Parietal lobe (tissue), 2 donors: ENCODE results near the gene ILF3. TPM values are rescaled to one million over a fixed set of nuclear protein-coding genes. Genes with fewer than 3 reads are reported as not detected.

Experiments
- small RNA-seq: library from RNA; depleted of rRNA; stranded (forward); fragments of <200 nt; gene quantifications from one replicate; pipeline ENCODE3, GENCODE V24; 2014; ENCODE audit warnings: low replicate concordance
- total RNA-seq: library from RNA; depleted of rRNA; stranded (reverse); fragments of >200 nt; gene quantifications from one replicate; pipeline ENCODE4 v1.2.3, GENCODE V29; 2014

Gene ILF3
- total RNA-seq: 277 TPM

DNA sequence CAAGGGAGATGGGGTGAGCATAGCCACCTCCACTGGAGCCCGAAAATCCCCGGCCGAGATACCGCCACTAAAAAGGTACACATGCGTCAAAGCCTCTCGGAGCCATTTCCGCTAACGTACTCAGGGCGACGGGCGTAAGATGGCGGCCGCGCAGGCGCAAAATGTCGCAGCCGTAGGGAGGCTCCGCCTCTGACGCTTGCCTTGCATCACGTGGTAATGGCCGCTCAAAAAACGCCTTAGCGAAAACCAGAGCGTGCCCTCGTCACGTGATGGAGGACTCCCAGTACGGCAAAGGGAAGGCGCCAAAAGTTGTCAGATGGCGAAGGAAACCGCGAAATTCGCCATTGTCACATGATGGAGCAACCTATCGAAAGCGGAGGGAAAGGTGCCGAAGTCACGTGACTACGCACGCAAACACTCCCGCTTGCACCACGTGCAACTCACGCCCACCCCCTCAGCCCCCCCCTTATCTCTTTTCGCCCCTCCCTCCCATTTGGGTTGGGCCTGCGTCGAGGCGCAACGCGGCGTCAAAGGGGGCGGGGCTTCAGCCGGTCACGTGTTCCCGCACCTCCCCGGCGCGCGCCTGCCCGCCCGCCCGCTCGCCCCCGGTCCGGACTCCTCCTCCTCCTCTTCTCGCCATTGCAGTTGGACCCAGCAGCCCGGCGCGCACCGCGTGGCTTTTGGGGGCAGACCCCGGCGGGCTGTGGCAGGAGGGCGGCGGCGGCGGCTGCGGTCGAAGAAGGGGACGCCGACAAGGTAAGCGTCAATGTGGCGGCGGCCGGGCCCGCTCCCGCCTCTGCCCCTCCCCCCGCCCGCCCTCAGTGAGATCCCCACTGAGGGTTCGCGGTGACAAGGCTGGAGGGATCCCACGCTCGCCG lies at the start of gene ILF3:
Gene ILF3, plus strand, starts transcription at position 615 of the 878 bp plus-strand sequence. CDS start 16,260 bp downstream, outside the sequence.

DNA sequence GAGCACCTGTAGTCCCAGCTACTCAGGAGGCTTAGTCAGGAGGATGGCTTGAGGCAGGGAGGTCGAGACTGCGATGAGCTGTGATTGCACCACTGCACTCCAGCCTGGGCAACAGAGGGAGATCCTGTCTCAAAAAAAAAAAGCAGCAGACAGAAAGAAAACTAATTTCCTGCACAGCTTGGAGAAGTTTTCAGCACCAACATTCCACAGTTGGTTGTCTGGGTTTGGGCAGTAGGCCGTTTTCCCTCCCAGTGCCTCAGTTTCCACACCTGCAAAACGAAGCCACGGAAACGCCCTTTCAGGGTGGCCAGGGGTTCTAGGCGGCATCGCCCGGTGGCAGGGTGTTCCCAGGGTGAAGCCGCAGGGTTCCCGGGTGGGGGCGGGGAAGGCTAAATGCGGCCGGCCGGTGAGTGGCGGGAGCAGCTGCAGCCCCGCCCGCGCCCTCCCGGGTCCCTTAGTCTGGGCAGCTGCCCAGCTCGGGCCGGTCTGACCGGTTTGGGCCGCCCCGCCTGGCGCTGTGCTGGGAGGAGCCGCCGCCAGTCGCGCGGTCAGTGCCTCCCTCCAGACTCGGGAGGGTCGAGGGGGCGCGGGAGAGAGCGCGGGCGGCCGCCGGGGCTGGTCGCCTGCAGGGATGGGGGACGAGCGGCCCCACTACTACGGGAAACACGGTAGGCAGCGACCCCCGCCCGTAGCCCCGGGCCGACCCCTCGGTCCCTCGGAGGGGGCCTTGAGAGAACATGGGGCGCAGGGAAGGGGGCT lies 29.0 kb upstream of the ILF3 start, which contains the start of gene SLC44A2:
Gene SLC44A2, plus strand, starts transcription at position 551 of the 759 bp plus-strand sequence. Its CDS starts 81 bp downstream, at position 632.

DNA sequence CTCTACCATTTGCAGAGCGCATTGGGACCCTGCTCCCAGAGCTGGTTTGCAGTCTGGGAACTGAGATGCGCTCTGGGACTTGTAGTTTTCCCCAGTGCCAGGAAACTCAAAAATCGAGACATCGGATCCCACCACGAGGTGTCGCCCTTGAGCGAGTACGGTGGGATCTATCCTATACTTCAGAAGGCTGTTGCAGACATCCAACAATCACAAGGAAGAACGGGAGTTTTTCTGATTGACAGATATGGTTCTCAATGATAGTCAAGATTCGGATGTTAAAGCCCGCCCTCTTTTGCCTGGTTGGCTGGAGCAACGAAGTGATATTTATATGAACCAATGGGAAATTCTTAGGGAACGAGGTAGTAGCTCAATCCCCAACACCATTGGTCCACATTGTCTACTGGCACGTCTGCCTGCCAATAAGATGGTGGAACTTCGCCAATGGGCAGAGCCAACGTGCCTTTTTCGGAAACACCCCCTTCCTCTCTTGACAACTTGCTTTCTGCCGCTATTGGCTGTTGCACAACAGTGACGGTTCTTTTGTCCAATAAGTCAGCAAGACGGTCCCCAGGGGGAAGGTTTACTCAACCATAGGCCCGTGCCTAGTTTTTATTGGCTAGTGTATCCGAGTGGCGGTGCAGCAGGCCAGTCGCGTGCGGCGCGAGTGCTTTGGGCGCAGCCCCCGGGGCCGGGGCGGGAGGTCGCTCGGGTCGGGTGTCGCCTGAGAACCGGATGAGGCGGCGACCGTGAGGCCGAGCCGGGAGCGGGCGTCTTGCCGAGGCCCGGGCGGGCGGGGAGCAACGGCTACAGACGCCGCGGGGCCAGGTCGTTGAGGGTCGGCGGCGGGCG lies 63.4 kb downstream of the ILF3 start, which contains the start of gene DNM2:
Gene DNM2, plus strand, starts transcription at position 724 of the 849 bp plus-strand sequence. CDS start 164 bp downstream, outside the sequence.

Small RNAs within 50 kb of the gene (small RNA-seq; reads per million reads assigned to genes)
- not detected for gene MIR638

Other genes with a start within 250 kb of the ILF3 start
- gene PDE4A, start 233.8 kb upstream of the ILF3 start, total RNA-seq: 7.8 TPM
- 38.5 TPM for gene KEAP1, start 151.0 kb upstream of the ILF3 start, total RNA-seq
- gene S1PR5, start 136.9 kb upstream of the ILF3 start, total RNA-seq: not detected
- 14.7 TPM for gene ATG4D, start 110.4 kb upstream of the ILF3 start, total RNA-seq
- gene KRI1, start 88.3 kb upstream of the ILF3 start, total RNA-seq: 4.7 TPM
- 72.6 TPM for gene CDKN2D, start 85.4 kb upstream of the ILF3 start, total RNA-seq
- not detected for gene AP1M2, start 67.0 kb upstream of the ILF3 start, total RNA-seq
- gene SLC44A2, start 28.8 kb upstream of the ILF3 start, total RNA-seq: 31.9 TPM
- 50.1 TPM for gene QTRT1, start 47.1 kb downstream of the ILF3 start, total RNA-seq
- gene DNM2, start 63.7 kb downstream of the ILF3 start, total RNA-seq: 94.8 TPM
- 9.7 TPM for gene TMED1, start 181.9 kb downstream of the ILF3 start, total RNA-seq
- 0.63 TPM for gene C19orf38, start 194.1 kb downstream of the ILF3 start, total RNA-seq
- gene CARM1, start 217.2 kb downstream of the ILF3 start, total RNA-seq: 34.7 TPM